Nucleus accumbens (tissue), 56 donors: ENCODE measurements around the gene PNMA8A.
"Not testable (repeated sequence)": the region's sequence is repeated elsewhere in the genome, so short reads cannot be mapped to it uniquely, and the experiment has no call there.

ENCODE experiments used
- DNase-seq, 56 donors: peaks; one replicate each; lab custom pipeline; 2025; lab: John Stamatoyannopoulos, UW

The PNMA8A gene

GRCh38 chr19:46471116-46471733 lies at the start of gene PNMA8A:
TSS of gene PNMA8A (minus strand) at chr19:46471563. CDS start at chr19:46471035, 528 bp downstream.
- peak in 55 of 56 donors; percentile 22 to 91 (median 72) for DNase-seq

GRCh38 chr19:46520616-46521015 lies 49.3 kb upstream of the PNMA8A start:
- DNase-seq = no peak

GRCh38 chr19:46517471-46517870 lies 46.1 kb upstream of the PNMA8A start:
- DNase-seq = no peak

GRCh38 chr19:46515879-46516350 lies 44.6 kb upstream of the PNMA8A start:
- peak in 3 of 56 donors; percentile 5 to 13 (median 12) for DNase-seq

- no peak for DNase-seq
Observed at GRCh38 chr19:46515290-46515609, 43.9 kb upstream of the PNMA8A start.

- no peak for DNase-seq
Observed at GRCh38 chr19:46514589-46515289, 43.4 kb upstream of the PNMA8A start.

GRCh38 chr19:46513461-46514236 lies 42.3 kb upstream of the PNMA8A start:
- peak in 48 of 56 donors; percentile 15 to 85 (median 64) for DNase-seq

- DNase-seq = no peak
Observed at GRCh38 chr19:46511237-46511636, 39.9 kb upstream of the PNMA8A start.

- DNase-seq = no peak
Observed at GRCh38 chr19:46508206-46508605, 36.8 kb upstream of the PNMA8A start.

- DNase-seq = peak in 29 of 56 donors; percentile 15 to 79 (median 48)
Observed at GRCh38 chr19:46503848-46504453, 32.6 kb upstream of the PNMA8A start.

GRCh38 chr19:46502891-46503290 lies 31.5 kb upstream of the PNMA8A start:
- DNase-seq = no peak

GRCh38 chr19:46499692-46500091 lies 28.3 kb upstream of the PNMA8A start:
- DNase-seq = no peak

GRCh38 chr19:46497773-46498172 lies 26.4 kb upstream of the PNMA8A start:
- no peak for DNase-seq

- not testable (repeated sequence) for DNase-seq
Observed at GRCh38 chr19:46496886-46497285, 25.5 kb upstream of the PNMA8A start.

GRCh38 chr19:46496304-46496703 lies 24.9 kb upstream of the PNMA8A start:
- no peak for DNase-seq

- peak in 55 of 56 donors; percentile 25 to 93 (median 78) for DNase-seq
Observed at GRCh38 chr19:46495786-46496099, 24.4 kb upstream of the PNMA8A start, which contains the start of gene PNMA8B. TSS of gene PNMA8B (minus strand) at chr19:46495867. CDS start at chr19:46495465, 402 bp downstream.

- DNase-seq = no peak
Observed at GRCh38 chr19:46494941-46495785, 23.8 kb upstream of the PNMA8A start.

- DNase-seq = no peak
Observed at GRCh38 chr19:46494146-46494940, 23.0 kb upstream of the PNMA8A start.
